Activated CD4-positive, alpha-beta T cell treated with anti-CD3 and anti-CD28 coated beads, Interleukin-2, amount 10 ng/mL, durations not matched to agents 7 days and 5 days (primary cell): Measurements from ENCODE around the gene TMEM271. TPM values are rescaled to one million over a fixed set of nuclear protein-coding genes. Genes with fewer than 3 reads are reported as not detected.

Source experiments
- CTCF ChIA-PET: fragments of 350-600 bp; sonication (Branson Sonifier 250); formaldehyde crosslinking; loops from one replicate; lab custom pipeline; 2021; ENCODE audit warnings: antibody characterized with exemption; lab: Charles Lee
- POLR2A ChIA-PET: fragments of 350-600 bp; sonication (Branson Sonifier 250); formaldehyde crosslinking; loops from one replicate; lab custom pipeline; 2021; ENCODE audit warnings: antibody characterized with exemption; lab: Charles Lee
- DNase-seq: peaks from one replicate; pipeline ENCODE4 v3.0.0-alpha.2; 2020
- H3K27ac Mint-ChIP-seq: one replicate; pipeline ENCODE4 v1.8.0; 2021; ENCODE audit warnings: mild to moderate bottlenecking, moderate library complexity, mixed read lengths
- H3K27me3 Mint-ChIP-seq: one replicate; pipeline ENCODE4 v1.8.0; 2021; ENCODE audit warnings: mixed read lengths
- H3K36me3 Mint-ChIP-seq: one replicate; pipeline ENCODE4 v1.8.0; 2021; ENCODE audit warnings: low read depth, mixed read lengths
- H3K4me1 Mint-ChIP-seq: one replicate; pipeline ENCODE4 v1.8.0; 2021; ENCODE audit warnings: mixed read lengths
- H3K4me3 Mint-ChIP-seq: one replicate; pipeline ENCODE4 v1.8.0; 2021; ENCODE audit warnings: mild to moderate bottlenecking, moderate library complexity, mixed read lengths
- H3K9me3 Mint-ChIP-seq: one replicate; pipeline ENCODE4 v1.8.0; 2021; ENCODE audit warnings: mixed read lengths
- total RNA-seq, 2 experiments: library from RNA; stranded (reverse); gene quantifications; one replicate each; pipeline ENCODE4 v1.2.3, GENCODE V29; 2021

The TMEM271 gene
- total RNA-seq, result not detected

GRCh38 chr4:576245-576821 lies at the start of gene TMEM271:
TSS of gene TMEM271 (minus strand) at chr4:576295. CDS start at chr4:576062, 233 bp downstream.
- Mint-ChIP-seq H3K4me1 (peaks cover 8% of the 10 kb centered on the region), H3K36me3 (peaks cover 8% of the 10 kb centered on the region), H3K27me3 (peaks cover 51% of the 10 kb centered on the region), H3K4me3 (peak within 1 kb of the TSS; percentile 43), H3K27ac (peak within 1 kb of the TSS; percentile 78), H3K9me3 (peaks cover 13% of the 10 kb centered on the region)
- ChIA-PET CTCF (interaction anchor here (0.5 kb wide), 1 partner anchor 417 kb away, joined by 3 read pairs; no protein-coding TSS in a partner anchor), POLR2A (no interaction called here)
- DNase-seq, result no peak

- no peaks in the 10 kb centered on the region for H3K36me3 Mint-ChIP-seq
- no peaks in the 10 kb centered on the region for H3K4me1 Mint-ChIP-seq
- no peaks in the 10 kb centered on the region for H3K27me3 Mint-ChIP-seq
- ChIA-PET POLR2A (no interaction called here), CTCF (interaction anchor here (1.4 kb wide), 1 partner anchor 23 kb away, joined by 5 read pairs; no protein-coding TSS in a partner anchor)
- no peak for DNase-seq
- H3K4me3 Mint-ChIP-seq, result no peak overlapping the region
- no peak overlapping the region for H3K27ac Mint-ChIP-seq
- H3K9me3 Mint-ChIP-seq, result peaks cover 5% of the 10 kb centered on the region
Observed at GRCh38 chr4:625631-626161, 49.6 kb upstream of the TMEM271 start.

- H3K4me1 Mint-ChIP-seq, result no peaks in the 10 kb centered on the region
- no peaks in the 10 kb centered on the region for H3K36me3 Mint-ChIP-seq
- no peak within 1 kb of the TSS for H3K4me3 Mint-ChIP-seq
- ChIA-PET POLR2A (no interaction called here), CTCF (interaction anchor here (1.4 kb wide), 1 partner anchor 24 kb away, joined by 5 read pairs; no protein-coding TSS in a partner anchor)
- H3K27ac Mint-ChIP-seq, result no peak within 1 kb of the TSS
- no peaks in the 10 kb centered on the region for H3K27me3 Mint-ChIP-seq
- DNase-seq, result no peak
- H3K9me3 Mint-ChIP-seq, result peaks cover 5% of the 10 kb centered on the region
Observed at GRCh38 chr4:624705-625590, 48.9 kb upstream of the TMEM271 start, which contains the start of gene PDE6B. TSS of gene PDE6B (plus strand) at chr4:625573. CDS start at chr4:625627, 54 bp downstream.

GRCh38 chr4:623914-624566 lies 47.9 kb upstream of the TMEM271 start:
- Mint-ChIP-seq H3K4me1 (no peaks in the 10 kb centered on the region), H3K9me3 (peaks cover 5% of the 10 kb centered on the region), H3K27me3 (no peaks in the 10 kb centered on the region), H3K4me3 (no peak overlapping the region), H3K27ac (no peak overlapping the region), H3K36me3 (no peaks in the 10 kb centered on the region)
- POLR2A ChIA-PET, result no interaction called here
- DNase-seq, result no peak
- CTCF ChIA-PET, result interaction anchor here (1.4 kb wide), 1 partner anchor 25 kb away, joined by 5 read pairs; no protein-coding TSS in a partner anchor

GRCh38 chr4:622996-623913 lies 47.2 kb upstream of the TMEM271 start:
- CTCF ChIA-PET, result no interaction called here
- Mint-ChIP-seq H3K9me3 (peaks cover 5% of the 10 kb centered on the region), H3K27me3 (no peaks in the 10 kb centered on the region), H3K36me3 (no peaks in the 10 kb centered on the region), H3K27ac (no peak overlapping the region), H3K4me3 (no peak overlapping the region), H3K4me1 (no peaks in the 10 kb centered on the region)
- DNase-seq, result no peak
- POLR2A ChIA-PET, result no interaction called here

- H3K4me3 Mint-ChIP-seq, result no peak overlapping the region
- H3K36me3 Mint-ChIP-seq, result no peaks in the 10 kb centered on the region
- peaks cover 5% of the 10 kb centered on the region for H3K9me3 Mint-ChIP-seq
- H3K27ac Mint-ChIP-seq, result no peak overlapping the region
- H3K4me1 Mint-ChIP-seq, result no peaks in the 10 kb centered on the region
- DNase-seq, result no peak
- H3K27me3 Mint-ChIP-seq, result no peaks in the 10 kb centered on the region
- ChIA-PET CTCF (no interaction called here), POLR2A (no interaction called here)
Observed at GRCh38 chr4:622071-622995, 46.2 kb upstream of the TMEM271 start.

- DNase-seq, result no peak
- CTCF ChIA-PET, result no interaction called here
- Mint-ChIP-seq H3K4me3 (no peak overlapping the region), H3K27ac (no peak overlapping the region), H3K36me3 (no peaks in the 10 kb centered on the region), H3K9me3 (peaks cover 5% of the 10 kb centered on the region), H3K27me3 (no peaks in the 10 kb centered on the region), H3K4me1 (no peaks in the 10 kb centered on the region)
- POLR2A ChIA-PET, result no interaction called here
Observed at GRCh38 chr4:621296-622070, 45.4 kb upstream of the TMEM271 start.

GRCh38 chr4:620851-621261 lies 44.8 kb upstream of the TMEM271 start:
- Mint-ChIP-seq H3K27me3 (no peaks in the 10 kb centered on the region), H3K36me3 (no peaks in the 10 kb centered on the region), H3K4me3 (no peak overlapping the region), H3K4me1 (no peaks in the 10 kb centered on the region), H3K27ac (no peak overlapping the region), H3K9me3 (peaks cover 5% of the 10 kb centered on the region)
- ChIA-PET CTCF (no interaction called here), POLR2A (no interaction called here)
- no peak for DNase-seq

- Mint-ChIP-seq H3K27ac (no peak overlapping the region), H3K4me1 (no peaks in the 10 kb centered on the region), H3K27me3 (peaks cover 5% of the 10 kb centered on the region), H3K36me3 (no peaks in the 10 kb centered on the region), H3K4me3 (no peak overlapping the region), H3K9me3 (peaks cover 5% of the 10 kb centered on the region)
- CTCF ChIA-PET, result no interaction called here
- POLR2A ChIA-PET, result no interaction called here
- DNase-seq, result no peak
Observed at GRCh38 chr4:620201-620600, 44.1 kb upstream of the TMEM271 start.

- POLR2A ChIA-PET, result no interaction called here
- H3K4me3 Mint-ChIP-seq, result no peak overlapping the region
Observed at GRCh38 chr4:617644-618641, 41.8 kb upstream of the TMEM271 start.

More at GRCh38 chr4:617644-618641, 41.8 kb upstream of the TMEM271 start:
- Mint-ChIP-seq H3K27ac (no peak overlapping the region), H3K9me3 (peaks cover 4% of the 10 kb centered on the region), H3K27me3 (peaks cover 5% of the 10 kb centered on the region), H3K4me1 (no peaks in the 10 kb centered on the region), H3K36me3 (no peaks in the 10 kb centered on the region)
- no peak for DNase-seq
- CTCF ChIA-PET, result interaction anchor here (0.7 to 1.1 kb wide), 2 partner anchors 12 to 526 kb away, joined by 3 read pairs; no protein-coding TSS in a partner anchor
